HEK293 (cell line): ENCODE measurements around the gene PALB2.

Experiments used
- ATF2 ChIP-seq: fragments of 450-650 bp; formaldehyde crosslinking; IDR thresholded peaks from 2 replicates; pipeline ENCODE4 v1.5.1; 2016; ENCODE audit warnings: missing biosample characterization, missing genetic modification characterization, low read depth
- KLF1 ChIP-seq: fragments of 450-650 bp; formaldehyde crosslinking; IDR thresholded peaks from 2 replicates; pipeline ENCODE4 v1.5.1; 2016; ENCODE audit warnings: missing biosample characterization, missing genetic modification characterization
- KLF9 ChIP-seq: fragments of 450-650 bp; formaldehyde crosslinking; IDR thresholded peaks from 2 replicates; pipeline ENCODE4 v1.5.1; 2016; ENCODE audit warnings: missing biosample characterization, missing genetic modification characterization, low read depth
- TCF7L2 ChIP-seq: IDR thresholded peaks from 2 replicates; pipeline ENCODE4 v1.6.1; 2011; ENCODE audit warnings: low read depth, mild to moderate bottlenecking, inconsistent platforms, low read length, moderate library complexity, borderline replicate concordance
- ZNF132 ChIP-seq: fragments of 450-650 bp; formaldehyde crosslinking; IDR thresholded peaks from 2 replicates; pipeline ENCODE4 v1.5.1; 2017; ENCODE audit warnings: missing biosample characterization, missing genetic modification characterization, borderline replicate concordance
- ZNF175 ChIP-seq: fragments of 450-650 bp; formaldehyde crosslinking; IDR thresholded peaks from 2 replicates; pipeline ENCODE4 v1.5.1; 2016; ENCODE audit warnings: missing biosample characterization, missing genetic modification characterization
- ZNF23 ChIP-seq: fragments of 450-650 bp; formaldehyde crosslinking; IDR thresholded peaks from 2 replicates; pipeline ENCODE4 v1.5.1; 2016; ENCODE audit warnings: missing biosample characterization, missing genetic modification characterization, borderline replicate concordance
- ZNF24 ChIP-seq: fragments of 450-650 bp; formaldehyde crosslinking; IDR thresholded peaks from 2 replicates; pipeline ENCODE4 v1.5.1; 2016; ENCODE audit warnings: missing biosample characterization, missing genetic modification characterization
- ZNF366 ChIP-seq: fragments of 450-650 bp; formaldehyde crosslinking; conservative IDR thresholded peaks from 2 replicates; pipeline ENCODE4 v1.5.1; 2016; ENCODE audit warnings: missing biosample characterization, missing genetic modification characterization
- ZNF473 ChIP-seq: fragments of 450-650 bp; formaldehyde crosslinking; IDR thresholded peaks from 2 replicates; pipeline ENCODE4 v1.5.1; 2017; ENCODE audit warnings: missing biosample characterization, missing genetic modification characterization
- TF ChIP-seq, protein P1 (sequence below): fragments of 450-650 bp; formaldehyde crosslinking; IDR thresholded peaks from 2 replicates; pipeline ENCODE4 v1.5.1; 2016; ENCODE audit warnings: missing biosample characterization, missing genetic modification characterization
- TF ChIP-seq, protein P2 (sequence below): IDR thresholded peaks from 2 replicates; pipeline ENCODE4 v1.6.1; 2011; ENCODE audit warnings: mild to moderate bottlenecking, low read depth, low read length, borderline replicate concordance
- TF ChIP-seq, protein P3 (sequence below): fragments of 450-650 bp; formaldehyde crosslinking; IDR thresholded peaks from 2 replicates; pipeline ENCODE4 v1.5.1; 2016; ENCODE audit warnings: missing biosample characterization, missing genetic modification characterization
- TF ChIP-seq, protein P4 (sequence below): fragments of 450-650 bp; formaldehyde crosslinking; IDR thresholded peaks from 2 replicates; pipeline ENCODE4 v1.5.1; 2016; ENCODE audit warnings: missing biosample characterization, missing genetic modification characterization

GRCh38 chr16:23572394-23572793 is 68.7 kb downstream of the PALB2 start:
- TF ChIP-seq KLF1 (tag by site-specific recombination) (no peak), ZNF473 (no peak), ATF2 (tag by site-specific recombination) (no peak), ZNF132 (tag by site-specific recombination) (no peak), TCF7L2 (no peak), ZNF24 (tag by site-specific recombination) (no peak), ZNF175 (no peak), ZNF366 (no peak), KLF9 (tag by site-specific recombination) (no peak), ZNF23 (tag by site-specific recombination) (no peak)
- TF ChIP-seq, protein P1, sequence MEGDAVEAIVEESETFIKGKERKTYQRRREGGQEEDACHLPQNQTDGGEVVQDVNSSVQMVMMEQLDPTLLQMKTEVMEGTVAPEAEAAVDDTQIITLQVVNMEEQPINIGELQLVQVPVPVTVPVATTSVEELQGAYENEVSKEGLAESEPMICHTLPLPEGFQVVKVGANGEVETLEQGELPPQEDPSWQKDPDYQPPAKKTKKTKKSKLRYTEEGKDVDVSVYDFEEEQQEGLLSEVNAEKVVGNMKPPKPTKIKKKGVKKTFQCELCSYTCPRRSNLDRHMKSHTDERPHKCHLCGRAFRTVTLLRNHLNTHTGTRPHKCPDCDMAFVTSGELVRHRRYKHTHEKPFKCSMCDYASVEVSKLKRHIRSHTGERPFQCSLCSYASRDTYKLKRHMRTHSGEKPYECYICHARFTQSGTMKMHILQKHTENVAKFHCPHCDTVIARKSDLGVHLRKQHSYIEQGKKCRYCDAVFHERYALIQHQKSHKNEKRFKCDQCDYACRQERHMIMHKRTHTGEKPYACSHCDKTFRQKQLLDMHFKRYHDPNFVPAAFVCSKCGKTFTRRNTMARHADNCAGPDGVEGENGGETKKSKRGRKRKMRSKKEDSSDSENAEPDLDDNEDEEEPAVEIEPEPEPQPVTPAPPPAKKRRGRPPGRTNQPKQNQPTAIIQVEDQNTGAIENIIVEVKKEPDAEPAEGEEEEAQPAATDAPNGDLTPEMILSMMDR (tag by site-specific recombination): no peak
- TF ChIP-seq, protein P2, sequence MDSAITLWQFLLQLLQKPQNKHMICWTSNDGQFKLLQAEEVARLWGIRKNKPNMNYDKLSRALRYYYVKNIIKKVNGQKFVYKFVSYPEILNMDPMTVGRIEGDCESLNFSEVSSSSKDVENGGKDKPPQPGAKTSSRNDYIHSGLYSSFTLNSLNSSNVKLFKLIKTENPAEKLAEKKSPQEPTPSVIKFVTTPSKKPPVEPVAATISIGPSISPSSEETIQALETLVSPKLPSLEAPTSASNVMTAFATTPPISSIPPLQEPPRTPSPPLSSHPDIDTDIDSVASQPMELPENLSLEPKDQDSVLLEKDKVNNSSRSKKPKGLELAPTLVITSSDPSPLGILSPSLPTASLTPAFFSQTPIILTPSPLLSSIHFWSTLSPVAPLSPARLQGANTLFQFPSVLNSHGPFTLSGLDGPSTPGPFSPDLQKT: no peak
- TF ChIP-seq, protein P3, sequence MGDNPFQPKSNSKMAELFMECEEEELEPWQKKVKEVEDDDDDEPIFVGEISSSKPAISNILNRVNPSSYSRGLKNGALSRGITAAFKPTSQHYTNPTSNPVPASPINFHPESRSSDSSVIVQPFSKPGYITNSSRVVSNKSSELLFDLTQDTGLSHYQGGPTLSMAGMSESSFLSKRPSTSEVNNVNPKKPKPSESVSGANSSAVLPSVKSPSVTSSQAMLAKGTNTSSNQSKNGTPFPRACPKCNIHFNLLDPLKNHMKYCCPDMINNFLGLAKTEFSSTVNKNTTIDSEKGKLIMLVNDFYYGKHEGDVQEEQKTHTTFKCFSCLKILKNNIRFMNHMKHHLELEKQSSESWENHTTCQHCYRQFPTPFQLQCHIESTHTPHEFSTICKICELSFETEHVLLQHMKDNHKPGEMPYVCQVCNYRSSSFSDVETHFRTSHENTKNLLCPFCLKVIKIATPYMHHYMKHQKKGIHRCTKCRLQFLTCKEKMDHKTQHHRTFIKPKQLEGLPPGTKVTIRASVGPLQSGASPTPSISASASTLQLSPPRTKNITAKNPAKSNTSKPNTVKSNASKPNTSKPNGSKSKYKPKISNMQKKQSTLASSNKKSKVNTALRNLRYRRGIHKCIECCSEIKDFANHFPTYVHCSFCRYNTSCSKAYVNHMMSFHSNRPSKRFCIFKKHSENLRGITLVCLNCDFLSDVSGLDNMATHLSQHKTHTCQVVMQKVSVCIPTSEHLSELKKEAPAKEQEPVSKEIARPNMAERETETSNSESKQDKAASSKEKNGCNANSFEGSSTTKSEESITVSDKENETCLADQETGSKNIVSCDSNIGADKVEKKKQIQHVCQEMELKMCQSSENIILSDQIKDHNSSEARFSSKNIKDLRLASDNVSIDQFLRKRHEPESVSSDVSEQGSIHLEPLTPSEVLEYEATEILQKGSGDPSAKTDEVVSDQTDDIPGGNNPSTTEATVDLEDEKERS (tag by site-specific recombination): no peak
- TF ChIP-seq, protein P4, sequence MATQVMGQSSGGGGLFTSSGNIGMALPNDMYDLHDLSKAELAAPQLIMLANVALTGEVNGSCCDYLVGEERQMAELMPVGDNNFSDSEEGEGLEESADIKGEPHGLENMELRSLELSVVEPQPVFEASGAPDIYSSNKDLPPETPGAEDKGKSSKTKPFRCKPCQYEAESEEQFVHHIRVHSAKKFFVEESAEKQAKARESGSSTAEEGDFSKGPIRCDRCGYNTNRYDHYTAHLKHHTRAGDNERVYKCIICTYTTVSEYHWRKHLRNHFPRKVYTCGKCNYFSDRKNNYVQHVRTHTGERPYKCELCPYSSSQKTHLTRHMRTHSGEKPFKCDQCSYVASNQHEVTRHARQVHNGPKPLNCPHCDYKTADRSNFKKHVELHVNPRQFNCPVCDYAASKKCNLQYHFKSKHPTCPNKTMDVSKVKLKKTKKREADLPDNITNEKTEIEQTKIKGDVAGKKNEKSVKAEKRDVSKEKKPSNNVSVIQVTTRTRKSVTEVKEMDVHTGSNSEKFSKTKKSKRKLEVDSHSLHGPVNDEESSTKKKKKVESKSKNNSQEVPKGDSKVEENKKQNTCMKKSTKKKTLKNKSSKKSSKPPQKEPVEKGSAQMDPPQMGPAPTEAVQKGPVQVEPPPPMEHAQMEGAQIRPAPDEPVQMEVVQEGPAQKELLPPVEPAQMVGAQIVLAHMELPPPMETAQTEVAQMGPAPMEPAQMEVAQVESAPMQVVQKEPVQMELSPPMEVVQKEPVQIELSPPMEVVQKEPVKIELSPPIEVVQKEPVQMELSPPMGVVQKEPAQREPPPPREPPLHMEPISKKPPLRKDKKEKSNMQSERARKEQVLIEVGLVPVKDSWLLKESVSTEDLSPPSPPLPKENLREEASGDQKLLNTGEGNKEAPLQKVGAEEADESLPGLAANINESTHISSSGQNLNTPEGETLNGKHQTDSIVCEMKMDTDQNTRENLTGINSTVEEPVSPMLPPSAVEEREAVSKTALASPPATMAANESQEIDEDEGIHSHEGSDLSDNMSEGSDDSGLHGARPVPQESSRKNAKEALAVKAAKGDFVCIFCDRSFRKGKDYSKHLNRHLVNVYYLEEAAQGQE (tag by site-specific recombination): no peak
